Measurements from ENCODE around the gene TMEM150B.

The TMEM150B gene

DNA sequence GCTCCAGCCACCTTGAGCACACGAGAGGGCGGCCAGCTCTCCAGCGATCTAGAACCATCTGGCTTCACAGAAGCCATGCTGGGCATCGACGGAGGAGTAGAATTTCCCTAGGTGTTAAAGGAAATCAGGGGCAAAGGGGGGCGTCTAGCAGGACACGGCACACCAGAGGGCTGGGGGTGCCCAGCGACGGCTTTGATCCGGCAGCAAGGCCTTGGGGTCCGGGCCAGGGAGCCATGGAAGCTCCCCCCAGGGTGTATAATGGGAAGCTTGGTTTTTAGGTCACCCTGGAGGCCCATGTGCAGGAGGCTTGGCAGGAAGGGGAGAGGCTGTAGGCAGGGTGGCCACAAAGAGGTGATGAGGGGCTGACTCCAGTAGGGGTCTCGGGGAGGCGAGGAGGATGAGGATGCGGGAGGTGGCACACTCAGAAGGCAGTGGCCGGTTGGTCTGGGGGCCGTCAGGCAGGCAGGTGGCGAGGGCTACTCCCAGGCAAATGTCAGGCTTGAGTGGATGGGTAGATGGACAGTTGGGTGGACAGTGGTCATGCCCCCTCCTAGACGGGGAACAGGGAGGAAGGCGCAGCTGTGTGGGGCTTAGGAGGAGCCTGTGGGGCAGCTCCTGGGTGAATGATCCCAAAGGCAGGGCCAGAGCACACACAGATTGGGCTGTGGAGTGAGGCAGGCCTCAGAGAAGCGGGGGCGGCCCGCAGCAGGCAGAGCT, 20.1 kb upstream of the TMEM150B start:
- Histone ChIP-seq H3K27me3 (ENCODE audit: control insufficient read depth, low read length) (no peaks in the 10 kb centered on the region), H3K79me2 (ENCODE audit: control insufficient read depth, low read length) (peaks cover 16% of the 10 kb centered on the region), H3K27ac (ENCODE audit: low read depth, low read length) (no peak overlapping the region), H3K36me3 (ENCODE audit: control insufficient read depth, low read length) (peaks cover 16% of the 10 kb centered on the region), H3K9me3 (ENCODE audit: control insufficient read depth, insufficient read depth, low read length) (no peaks in the 10 kb centered on the region), H3K4me2 (ENCODE audit: low read length) (no peak overlapping the region), H3K9me2 (replicated peaks; ENCODE audit: control insufficient read depth, low read length) (no peaks in the 10 kb centered on the region), H3K4me1 (ENCODE audit: control insufficient read depth, low read length) (peaks cover 14% of the 10 kb centered on the region), H4K20me1 (ENCODE audit: control insufficient read depth, insufficient read depth, low read depth, low read length) (0 out of 2 replicates have a peak, but pooled peaks cover 3% of the 10 kb centered on the region), H3K4me3 (ENCODE audit: low read length) (no peak overlapping the region), H3F3A (ENCODE audit: control insufficient read depth, insufficient read depth) (no peaks in the 10 kb centered on the region)
- TF ChIP-seq EZH2phosphoT487 (IDR thresholded peaks at IDR 0.05; ENCODE audit: borderline replicate concordance, low read length): no peak
- TF ChIP-seq, protein P1, sequence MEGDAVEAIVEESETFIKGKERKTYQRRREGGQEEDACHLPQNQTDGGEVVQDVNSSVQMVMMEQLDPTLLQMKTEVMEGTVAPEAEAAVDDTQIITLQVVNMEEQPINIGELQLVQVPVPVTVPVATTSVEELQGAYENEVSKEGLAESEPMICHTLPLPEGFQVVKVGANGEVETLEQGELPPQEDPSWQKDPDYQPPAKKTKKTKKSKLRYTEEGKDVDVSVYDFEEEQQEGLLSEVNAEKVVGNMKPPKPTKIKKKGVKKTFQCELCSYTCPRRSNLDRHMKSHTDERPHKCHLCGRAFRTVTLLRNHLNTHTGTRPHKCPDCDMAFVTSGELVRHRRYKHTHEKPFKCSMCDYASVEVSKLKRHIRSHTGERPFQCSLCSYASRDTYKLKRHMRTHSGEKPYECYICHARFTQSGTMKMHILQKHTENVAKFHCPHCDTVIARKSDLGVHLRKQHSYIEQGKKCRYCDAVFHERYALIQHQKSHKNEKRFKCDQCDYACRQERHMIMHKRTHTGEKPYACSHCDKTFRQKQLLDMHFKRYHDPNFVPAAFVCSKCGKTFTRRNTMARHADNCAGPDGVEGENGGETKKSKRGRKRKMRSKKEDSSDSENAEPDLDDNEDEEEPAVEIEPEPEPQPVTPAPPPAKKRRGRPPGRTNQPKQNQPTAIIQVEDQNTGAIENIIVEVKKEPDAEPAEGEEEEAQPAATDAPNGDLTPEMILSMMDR (IDR thresholded peaks at IDR 0.05; ENCODE audit: low read depth, low read length, poor library complexity, severe bottlenecking): no peak

DNA sequence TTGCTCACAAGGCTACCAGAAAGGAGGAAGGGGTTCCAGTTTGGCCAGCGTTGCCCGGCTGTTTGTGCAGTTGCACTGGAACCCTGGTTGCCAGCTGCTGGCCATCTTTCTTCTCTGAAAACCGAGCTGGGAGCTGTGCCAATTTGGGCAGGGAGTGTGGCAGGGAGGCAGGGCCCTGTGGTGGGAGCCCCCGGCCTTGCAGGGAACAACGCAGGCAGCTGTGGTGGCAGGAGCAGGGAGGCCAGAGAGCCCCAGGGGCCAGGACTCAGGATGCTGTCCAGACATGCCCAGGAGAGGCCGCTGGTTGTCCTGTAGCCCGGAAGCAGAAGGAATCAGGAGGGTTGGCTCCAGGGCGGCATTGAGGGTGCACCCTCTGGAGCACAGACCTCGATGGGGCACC, 19.3 kb upstream of the TMEM150B start:
- peaks cover 16% of the 10 kb centered on the region for H3K36me3 ChIP-seq (ENCODE audit: control insufficient read depth, low read length)

DNA sequence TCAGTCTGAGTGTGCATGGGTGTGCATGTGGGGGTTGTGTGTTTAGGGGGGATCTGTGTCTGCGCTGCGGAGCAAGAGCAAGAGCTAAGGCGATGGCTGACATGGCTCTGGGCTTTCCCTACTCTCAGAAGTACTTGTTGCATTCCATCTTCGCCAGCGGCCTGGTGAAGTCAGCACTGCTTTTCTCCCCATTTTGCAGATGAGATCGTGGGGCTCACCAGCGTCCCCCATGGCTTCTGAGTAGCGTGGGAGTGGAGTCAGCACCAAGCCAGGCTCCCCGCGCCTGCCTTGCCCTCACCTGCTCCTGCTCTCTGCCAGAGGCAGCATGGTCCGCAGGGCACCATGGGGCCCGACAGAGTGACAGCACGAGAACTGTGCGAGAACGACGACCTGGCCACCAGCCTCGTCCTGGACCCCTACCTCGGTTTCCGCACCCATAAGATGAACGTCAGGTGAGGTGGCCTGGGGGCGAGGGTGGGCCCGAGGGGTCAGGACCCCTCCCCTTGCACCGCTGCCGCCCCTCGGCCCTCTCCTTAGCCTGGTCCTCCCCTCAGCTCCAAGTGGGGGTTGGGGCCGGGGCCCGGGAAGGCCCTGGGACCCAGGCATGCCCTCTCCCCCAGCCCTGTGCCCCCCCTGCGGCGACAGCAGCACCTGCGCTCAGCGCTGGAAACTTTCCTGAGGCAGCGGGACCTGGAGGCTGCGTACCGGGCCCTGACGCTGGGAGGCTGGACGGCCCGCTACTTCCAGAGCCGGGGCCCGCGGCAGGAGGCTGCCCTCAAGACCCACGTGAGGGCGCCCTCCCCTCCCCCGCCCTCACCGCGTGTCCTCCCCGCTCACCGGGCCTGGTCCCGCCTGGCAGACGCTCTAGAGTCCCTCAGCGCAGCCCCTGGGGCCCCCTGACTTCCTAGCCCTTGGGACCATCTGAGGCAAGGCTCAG, 16.7 kb upstream of the TMEM150B start:
- H3K79me2 ChIP-seq (ENCODE audit: control insufficient read depth, low read length): peaks cover 18% of the 10 kb centered on the region
- peaks cover 23% of the 10 kb centered on the region for H3K4me1 ChIP-seq (ENCODE audit: control insufficient read depth, low read length)
- H3K9me2 ChIP-seq (replicated peaks; ENCODE audit: control insufficient read depth, low read length): no peaks in the 10 kb centered on the region
- peak overlapping the region; percentile 99 for H3K4me3 ChIP-seq (ENCODE audit: low read length)
- H3F3A ChIP-seq (ENCODE audit: control insufficient read depth, insufficient read depth): no peaks in the 10 kb centered on the region
- H3K4me2 ChIP-seq (ENCODE audit: low read length): peak overlapping the region; percentile 92
- no peak overlapping the region for H3K27ac ChIP-seq (ENCODE audit: low read depth, low read length)
- H3K27me3 ChIP-seq (ENCODE audit: control insufficient read depth, low read length): peaks cover 5% of the 10 kb centered on the region
- TF ChIP-seq EZH2phosphoT487 (IDR thresholded peaks at IDR 0.05; ENCODE audit: borderline replicate concordance, low read length): no peak
- TF ChIP-seq, protein P1 (IDR thresholded peaks at IDR 0.05; ENCODE audit: low read depth, low read length, poor library complexity, severe bottlenecking): no peak
- H4K20me1 ChIP-seq (ENCODE audit: control insufficient read depth, insufficient read depth, low read depth, low read length): 0 out of 2 replicates have a peak, but pooled peaks cover 3% of the 10 kb centered on the region
- no peaks in the 10 kb centered on the region for H3K9me3 ChIP-seq (ENCODE audit: control insufficient read depth, insufficient read depth, low read length)
- peaks cover 16% of the 10 kb centered on the region for H3K36me3 ChIP-seq (ENCODE audit: control insufficient read depth, low read length)

More for the DNA sequence above, 19.3 kb upstream of the TMEM150B start:
- H3K79me2 ChIP-seq (ENCODE audit: control insufficient read depth, low read length): peaks cover 18% of the 10 kb centered on the region
- no peak overlapping the region for H3K4me2 ChIP-seq (ENCODE audit: low read length)
- TF ChIP-seq, protein P1 (IDR thresholded peaks at IDR 0.05; ENCODE audit: low read depth, low read length, poor library complexity, severe bottlenecking): no peak
- H3K27me3 ChIP-seq (ENCODE audit: control insufficient read depth, low read length): no peaks in the 10 kb centered on the region
- peaks cover 14% of the 10 kb centered on the region for H3K4me1 ChIP-seq (ENCODE audit: control insufficient read depth, low read length)
- no peaks in the 10 kb centered on the region for H3K9me3 ChIP-seq (ENCODE audit: control insufficient read depth, insufficient read depth, low read length)
- H3K27ac ChIP-seq (ENCODE audit: low read depth, low read length): no peak overlapping the region
- H3F3A ChIP-seq (ENCODE audit: control insufficient read depth, insufficient read depth): no peaks in the 10 kb centered on the region
- H4K20me1 ChIP-seq (ENCODE audit: control insufficient read depth, insufficient read depth, low read depth, low read length): 0 out of 2 replicates have a peak, but pooled peaks cover 3% of the 10 kb centered on the region
- no peaks in the 10 kb centered on the region for H3K9me2 ChIP-seq (replicated peaks; ENCODE audit: control insufficient read depth, low read length)
- no peak overlapping the region for H3K4me3 ChIP-seq (ENCODE audit: low read length)

Data from DOHH2 (cell line).